ENCODE results near the gene SYNPO.

Gene SYNPO

DNA sequence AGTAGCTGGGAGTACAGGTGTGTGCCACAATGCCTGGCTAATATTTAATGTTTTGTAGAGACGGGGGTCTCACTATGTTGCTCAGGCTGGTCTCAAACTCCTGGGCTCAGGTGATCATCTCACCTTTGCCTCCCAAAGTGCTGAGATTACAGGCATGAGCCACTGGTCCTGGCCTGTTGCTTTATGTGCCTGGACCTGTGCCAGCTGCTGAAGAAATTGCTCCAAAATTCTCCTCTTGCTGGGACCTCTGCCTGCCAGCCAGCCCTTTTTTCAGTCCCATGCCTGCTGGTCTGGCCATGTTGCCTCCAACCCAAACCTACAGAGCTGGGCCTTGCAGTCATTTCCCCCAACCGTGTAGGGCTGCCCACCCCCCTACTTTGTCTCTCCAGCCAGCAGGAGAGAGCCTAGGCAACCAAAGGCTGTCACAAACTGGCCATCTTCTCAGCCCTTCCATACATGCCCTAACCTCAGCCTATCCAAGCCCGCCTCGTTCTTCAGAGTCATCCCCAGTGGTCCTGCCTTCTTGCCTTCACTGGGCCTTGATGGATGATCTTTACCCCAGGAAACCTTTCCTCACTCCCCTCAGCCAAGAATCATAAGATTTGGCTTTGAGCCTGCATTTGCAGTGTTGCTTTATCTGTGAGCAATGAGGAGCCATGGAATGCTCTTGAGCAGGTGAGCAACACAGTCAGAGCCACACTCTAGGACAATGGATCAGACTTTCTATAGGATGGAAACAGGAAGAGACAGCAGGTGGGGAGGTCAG lies 27.4 kb upstream of the SYNPO start:
- no peak overlapping the region for H3K4me3 ChIP-seq (replicated peaks; ENCODE audit: low read depth, low read length)
- TF ChIP-seq, protein P1, sequence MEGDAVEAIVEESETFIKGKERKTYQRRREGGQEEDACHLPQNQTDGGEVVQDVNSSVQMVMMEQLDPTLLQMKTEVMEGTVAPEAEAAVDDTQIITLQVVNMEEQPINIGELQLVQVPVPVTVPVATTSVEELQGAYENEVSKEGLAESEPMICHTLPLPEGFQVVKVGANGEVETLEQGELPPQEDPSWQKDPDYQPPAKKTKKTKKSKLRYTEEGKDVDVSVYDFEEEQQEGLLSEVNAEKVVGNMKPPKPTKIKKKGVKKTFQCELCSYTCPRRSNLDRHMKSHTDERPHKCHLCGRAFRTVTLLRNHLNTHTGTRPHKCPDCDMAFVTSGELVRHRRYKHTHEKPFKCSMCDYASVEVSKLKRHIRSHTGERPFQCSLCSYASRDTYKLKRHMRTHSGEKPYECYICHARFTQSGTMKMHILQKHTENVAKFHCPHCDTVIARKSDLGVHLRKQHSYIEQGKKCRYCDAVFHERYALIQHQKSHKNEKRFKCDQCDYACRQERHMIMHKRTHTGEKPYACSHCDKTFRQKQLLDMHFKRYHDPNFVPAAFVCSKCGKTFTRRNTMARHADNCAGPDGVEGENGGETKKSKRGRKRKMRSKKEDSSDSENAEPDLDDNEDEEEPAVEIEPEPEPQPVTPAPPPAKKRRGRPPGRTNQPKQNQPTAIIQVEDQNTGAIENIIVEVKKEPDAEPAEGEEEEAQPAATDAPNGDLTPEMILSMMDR (IDR thresholded peaks at IDR 0.05; ENCODE audit: low read length, missing control alignments) = no peak
- DNase-seq (ENCODE audit: low read depth) = no peak

GRCh38 chr5:150613991-150614660 lies 26.3 kb upstream of the SYNPO start:
- TF ChIP-seq, protein P1 (IDR thresholded peaks at IDR 0.05; ENCODE audit: low read length, missing control alignments) = peak; percentile 28
- no peak for DNase-seq (ENCODE audit: low read depth)
- H3K4me3 ChIP-seq (replicated peaks; ENCODE audit: low read depth, low read length) = no peak overlapping the region

GRCh38 chr5:150614661-150615060 lies 25.8 kb upstream of the SYNPO start:
- TF ChIP-seq, protein P1 (IDR thresholded peaks at IDR 0.05; ENCODE audit: low read length, missing control alignments) = no peak
- no peak overlapping the region for H3K4me3 ChIP-seq (replicated peaks; ENCODE audit: low read depth, low read length)
- DNase-seq (ENCODE audit: low read depth) = no peak

DNA sequence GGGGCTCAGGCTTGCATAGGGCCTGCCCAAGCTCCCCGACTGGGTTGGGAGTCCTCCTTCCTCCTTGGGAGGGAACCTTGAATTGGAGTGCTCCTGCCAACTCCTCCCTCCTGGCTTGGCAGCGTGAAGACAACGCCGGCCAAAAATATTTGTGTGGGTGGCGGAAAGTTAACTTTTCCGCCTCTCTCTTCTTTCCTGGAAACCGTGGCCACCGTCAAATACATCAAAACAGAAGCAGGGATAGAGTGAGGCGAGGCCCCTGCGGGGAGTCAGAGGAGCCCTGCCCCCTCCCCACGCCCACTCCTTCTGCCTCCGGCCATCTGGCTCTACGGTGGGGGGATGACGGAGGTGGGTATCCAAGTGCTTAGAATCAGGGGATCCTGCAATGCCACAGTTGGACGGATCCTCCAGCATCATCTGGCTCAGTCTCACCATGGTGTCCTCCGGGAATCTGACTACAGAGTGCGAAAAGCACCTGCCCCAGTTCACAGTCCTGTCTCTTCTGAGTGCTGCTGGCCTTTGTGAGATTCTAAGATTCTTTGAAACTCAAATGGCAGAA lies 25.2 kb upstream of the SYNPO start:
- H3K4me3 ChIP-seq (replicated peaks; ENCODE audit: low read depth, low read length) = no peak overlapping the region
- TF ChIP-seq, protein P1 (IDR thresholded peaks at IDR 0.05; ENCODE audit: low read length, missing control alignments) = no peak
- DNase-seq (ENCODE audit: low read depth) = peak; percentile 93

- TF ChIP-seq, protein P1 (IDR thresholded peaks at IDR 0.05; ENCODE audit: low read length, missing control alignments) = no peak
- DNase-seq (ENCODE audit: low read depth) = no peak
Measured at GRCh38 chr5:150616024-150616470, 24.4 kb upstream of the SYNPO start.

DNA sequence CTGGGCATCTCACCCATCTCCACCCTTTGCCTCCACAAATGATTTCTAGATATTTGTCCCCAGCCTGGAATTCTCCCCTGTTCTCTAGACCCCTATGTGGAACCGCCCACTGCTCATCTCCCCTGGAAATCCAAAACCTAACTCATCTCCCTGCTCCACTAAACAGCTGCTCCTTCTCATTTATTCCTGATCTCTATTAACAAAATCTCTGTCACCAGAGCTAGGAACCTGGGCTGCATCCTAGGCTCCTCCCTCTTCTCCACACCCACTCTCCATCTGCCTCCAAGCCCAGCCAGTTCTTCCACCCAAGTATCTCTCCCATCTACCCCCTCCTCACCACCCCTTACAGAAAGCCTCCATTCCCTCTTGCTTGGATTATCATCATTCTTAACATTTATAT lies 24.0 kb upstream of the SYNPO start:
- TF ChIP-seq, protein P1 (IDR thresholded peaks at IDR 0.05; ENCODE audit: low read length, missing control alignments) = no peak
- no peak for DNase-seq (ENCODE audit: low read depth)
- H3K4me3 ChIP-seq (replicated peaks; ENCODE audit: low read depth, low read length) = no peak overlapping the region

More at GRCh38 chr5:150616024-150616470, 24.4 kb upstream of the SYNPO start:
- no peak overlapping the region for H3K4me3 ChIP-seq (replicated peaks; ENCODE audit: low read depth, low read length)
